Astrocyte of the spinal cord (primary cell): ENCODE measurements around the gene LCNL1.

Experiments
- DNase-seq: peaks from one replicate; pipeline ENCODE4 v3.0.0; 2011; ENCODE audit warnings: low read depth, low spot score
- H3K4me3 ChIP-seq: 2 replicates; pipeline ENCODE4 v1.5.1; 2011; ENCODE audit warnings: low read depth, mild to moderate bottlenecking, low read length, moderate library complexity
- in situ Hi-C: cut with HindIII; loops from 2 replicates; pipeline ENCODE4 v1.10.0; 2017; ENCODE audit warnings: low sequenced_read_pairs
- TF ChIP-seq, protein P1 (sequence below): IDR thresholded peaks from 2 replicates; pipeline ENCODE4 v1.5.1; 2012; ENCODE audit warnings: low read depth, mild to moderate bottlenecking, low read length, inconsistent platforms

The LCNL1 gene

DNA sequence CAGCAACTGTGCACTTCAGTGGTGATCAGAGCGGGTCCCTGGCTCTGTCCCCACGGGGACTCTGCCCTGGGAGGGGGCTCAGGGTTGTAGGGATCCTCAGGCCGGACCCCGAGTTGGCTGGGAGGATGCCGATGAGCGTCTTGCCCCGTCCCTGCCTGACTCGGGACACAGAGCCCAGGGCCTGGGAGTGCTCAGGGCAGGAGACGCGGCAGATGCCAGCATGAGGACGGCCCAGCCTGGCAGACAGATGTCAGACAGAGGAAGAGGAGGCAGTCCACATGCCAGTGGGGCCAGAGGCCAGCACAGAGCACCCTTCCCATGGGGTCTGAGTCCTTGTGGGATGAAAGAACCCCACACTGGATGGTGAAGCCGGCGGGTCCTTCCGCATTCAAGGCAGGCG, 19.5 kb upstream of the LCNL1 start:
- in situ Hi-C loops: no loop called here
- DNase-seq: no peak
- TF ChIP-seq, protein P1, sequence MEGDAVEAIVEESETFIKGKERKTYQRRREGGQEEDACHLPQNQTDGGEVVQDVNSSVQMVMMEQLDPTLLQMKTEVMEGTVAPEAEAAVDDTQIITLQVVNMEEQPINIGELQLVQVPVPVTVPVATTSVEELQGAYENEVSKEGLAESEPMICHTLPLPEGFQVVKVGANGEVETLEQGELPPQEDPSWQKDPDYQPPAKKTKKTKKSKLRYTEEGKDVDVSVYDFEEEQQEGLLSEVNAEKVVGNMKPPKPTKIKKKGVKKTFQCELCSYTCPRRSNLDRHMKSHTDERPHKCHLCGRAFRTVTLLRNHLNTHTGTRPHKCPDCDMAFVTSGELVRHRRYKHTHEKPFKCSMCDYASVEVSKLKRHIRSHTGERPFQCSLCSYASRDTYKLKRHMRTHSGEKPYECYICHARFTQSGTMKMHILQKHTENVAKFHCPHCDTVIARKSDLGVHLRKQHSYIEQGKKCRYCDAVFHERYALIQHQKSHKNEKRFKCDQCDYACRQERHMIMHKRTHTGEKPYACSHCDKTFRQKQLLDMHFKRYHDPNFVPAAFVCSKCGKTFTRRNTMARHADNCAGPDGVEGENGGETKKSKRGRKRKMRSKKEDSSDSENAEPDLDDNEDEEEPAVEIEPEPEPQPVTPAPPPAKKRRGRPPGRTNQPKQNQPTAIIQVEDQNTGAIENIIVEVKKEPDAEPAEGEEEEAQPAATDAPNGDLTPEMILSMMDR: no peak
- H3K4me3 ChIP-seq: no peak overlapping the region

DNA sequence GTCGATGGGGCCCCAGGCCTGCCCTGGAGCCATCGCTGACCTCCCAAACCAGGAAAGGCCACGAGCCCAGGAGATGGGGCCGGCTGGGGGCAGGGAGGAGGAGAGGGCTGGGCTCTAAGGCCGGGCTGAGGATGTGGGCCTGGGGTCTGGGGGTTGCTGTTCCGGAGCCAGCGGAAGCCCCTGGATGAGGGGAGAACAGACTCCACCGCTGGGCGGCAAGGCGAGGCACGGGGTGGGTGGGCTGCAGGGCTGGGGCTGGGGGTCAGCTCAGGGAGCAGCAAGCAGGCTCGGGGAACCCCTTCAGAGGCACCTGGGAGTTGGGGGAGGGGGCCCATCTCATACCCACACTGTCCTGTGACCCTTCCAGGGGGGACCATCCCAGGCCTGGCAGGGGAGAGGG, 19.0 kb upstream of the LCNL1 start:
- no peak overlapping the region for H3K4me3 ChIP-seq
- no peak for DNase-seq
- in situ Hi-C loops: no loop called here
- TF ChIP-seq, protein P1: no peak

DNA sequence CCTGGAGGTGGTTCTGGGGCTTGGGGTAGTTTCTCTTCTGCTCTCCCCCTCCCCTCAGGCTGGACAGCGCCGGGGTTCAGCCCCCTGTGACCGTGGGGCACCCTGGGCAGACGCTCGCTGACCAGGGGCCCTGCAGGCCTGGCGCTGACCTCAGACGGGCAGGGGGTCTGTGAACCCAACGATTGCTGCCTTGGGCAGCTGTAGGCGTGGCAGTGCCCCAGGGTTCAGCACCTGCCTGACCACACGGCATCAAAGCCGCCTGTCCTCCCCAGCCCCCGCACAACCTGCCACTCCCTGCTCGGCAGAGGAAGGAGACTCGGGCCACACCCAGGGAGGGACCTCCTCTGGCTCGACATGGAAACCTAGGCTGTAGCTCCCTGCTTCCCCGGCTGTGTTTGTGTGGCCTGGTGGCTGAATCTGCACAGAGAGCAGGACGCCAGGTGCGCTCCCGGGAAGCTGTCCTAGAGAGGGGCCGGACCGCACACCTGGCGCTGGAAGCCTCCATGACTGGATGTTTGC, 18.6 kb upstream of the LCNL1 start:
- TF ChIP-seq, protein P1: no peak
- no peak overlapping the region for H3K4me3 ChIP-seq
- no peak for DNase-seq
- in situ Hi-C loops: no loop called here

DNA sequence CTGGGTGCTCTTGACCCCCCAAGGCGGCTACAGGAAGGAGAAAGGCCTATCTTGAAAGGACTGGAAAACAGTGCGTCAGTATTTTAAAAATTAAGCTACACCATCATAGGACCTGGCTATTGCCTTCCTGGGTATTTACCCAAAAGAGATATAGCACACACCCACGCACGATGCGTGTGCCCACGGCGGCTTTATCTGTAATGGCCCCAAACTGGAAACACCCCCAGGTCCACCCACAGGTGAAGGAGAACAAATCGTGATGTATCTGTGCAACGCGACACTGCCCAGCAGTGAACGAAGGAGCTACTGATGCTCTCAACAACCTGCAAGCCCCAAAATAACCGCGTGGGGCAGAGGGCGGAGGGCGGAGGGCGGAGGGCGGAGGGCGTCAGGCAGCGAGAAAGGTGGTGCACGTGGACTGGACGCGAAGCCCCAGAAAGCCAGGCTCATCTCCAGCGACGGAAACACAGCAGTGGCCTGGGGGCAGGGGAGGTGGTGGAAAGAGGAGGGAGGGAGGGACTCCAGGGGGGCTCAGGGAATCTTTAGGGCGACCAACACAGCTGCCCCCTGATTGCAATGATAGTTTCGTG, 17.9 kb upstream of the LCNL1 start:
- TF ChIP-seq, protein P1: no peak
- H3K4me3 ChIP-seq: no peak overlapping the region
- in situ Hi-C loops: no loop called here
- no peak for DNase-seq

DNA sequence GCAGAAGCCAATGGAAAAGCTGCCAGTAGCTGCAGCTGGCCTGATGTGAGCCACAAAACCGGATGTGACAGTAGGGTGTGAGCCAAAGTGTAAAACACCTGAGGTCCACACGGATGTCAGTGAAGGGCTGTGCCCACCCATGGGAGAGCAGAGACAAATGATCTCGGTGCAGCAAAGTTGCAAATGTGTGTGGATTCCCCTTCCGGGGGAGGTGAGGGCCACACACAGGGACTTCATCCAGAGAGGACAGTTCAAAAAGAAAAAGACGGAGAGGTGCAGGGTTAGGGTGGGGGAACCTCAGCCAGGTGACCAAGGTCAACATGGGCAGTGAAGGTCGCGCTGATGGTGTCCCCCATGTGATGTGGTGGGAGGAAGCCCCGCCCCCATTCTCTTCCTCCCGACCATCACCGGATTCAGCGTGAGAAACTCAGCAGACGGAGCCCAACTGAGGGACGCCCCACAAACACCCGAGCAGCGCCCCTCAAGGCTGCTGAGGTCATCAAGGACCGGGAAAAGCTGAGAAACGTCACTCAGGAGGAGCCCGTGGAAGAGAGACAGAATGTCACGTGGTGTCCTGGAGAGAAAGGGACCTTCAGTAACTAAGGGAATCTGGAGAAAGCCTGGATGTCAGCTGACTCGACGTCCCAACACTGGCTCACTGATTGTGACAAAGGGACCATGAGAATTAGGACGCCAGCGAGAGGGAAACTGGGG, 16.9 kb upstream of the LCNL1 start:
- DNase-seq: no peak
- no peak overlapping the region for H3K4me3 ChIP-seq
- TF ChIP-seq, protein P1: no peak
- in situ Hi-C loops: no loop called here

DNA sequence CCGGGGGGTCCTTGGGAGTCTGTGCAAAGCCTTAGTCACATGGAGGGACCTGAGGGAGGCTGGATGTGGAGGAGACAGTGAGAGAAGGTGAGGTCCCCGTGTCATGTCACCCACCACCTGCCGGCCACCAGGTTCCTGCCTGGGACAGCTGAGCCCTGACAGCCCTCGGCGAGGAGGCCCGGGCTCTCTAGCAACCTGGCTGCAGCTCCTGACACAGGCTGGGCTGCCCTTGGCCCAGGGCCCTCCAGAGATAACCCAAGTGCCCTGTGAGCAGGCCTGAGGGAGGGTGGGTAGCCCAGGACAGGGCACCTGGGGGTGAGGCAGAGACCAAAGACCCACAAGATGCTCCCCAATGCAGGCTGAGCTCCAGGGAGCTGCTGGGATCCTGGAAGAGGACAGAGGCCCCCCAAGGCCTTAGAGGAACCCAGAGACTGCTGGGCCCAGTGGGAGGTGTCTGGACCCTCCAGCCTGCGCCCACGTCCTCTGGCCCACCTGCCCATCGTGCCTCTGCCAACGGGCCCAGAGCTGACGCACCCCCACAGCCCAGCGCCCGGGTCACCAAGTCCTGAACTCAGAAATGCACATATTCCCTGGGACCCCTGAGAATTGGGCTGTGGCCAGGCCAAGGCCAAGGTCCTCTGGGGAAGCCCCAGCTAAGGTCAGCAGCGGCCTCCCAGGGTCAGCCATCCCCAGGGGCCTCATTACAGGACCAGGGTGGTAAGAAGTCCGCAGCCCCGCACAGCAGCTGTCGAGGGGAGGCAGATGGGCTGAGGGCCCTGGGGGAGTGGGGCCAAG, 14.3 kb upstream of the LCNL1 start:
- in situ Hi-C loops: no loop called here
- TF ChIP-seq, protein P1: no peak
- DNase-seq: no peak
- H3K4me3 ChIP-seq: no peak overlapping the region
